ENCODE data around the gene PRKAG2. TPM values are rescaled to one million over a fixed set of nuclear protein-coding genes. Genes with fewer than 3 reads are reported as not detected.

PRKAG2 gene
- total RNA-seq, 1 donor, result 42.7 TPM

- H3K27me3 ChIP-seq (ENCODE audit: insufficient read depth, low read length), result no peaks in the 10 kb centered on the region
- H3K4me3 ChIP-seq (ENCODE audit: low read length), result no peak overlapping the region
- peaks cover 13% of the 10 kb centered on the region for H3K4me1 ChIP-seq (ENCODE audit: insufficient read depth, low read length)
- no peaks in the 10 kb centered on the region for H3K9me3 ChIP-seq (ENCODE audit: low read depth, low read length)
Observed at GRCh38 chr7:151866761-151867655, 9.9 kb downstream of the PRKAG2 start.

GRCh38 chr7:151866028-151866427 lies 10.9 kb downstream of the PRKAG2 start:
- H3K4me1 ChIP-seq (ENCODE audit: insufficient read depth, low read length), result peaks cover 13% of the 10 kb centered on the region
- no peaks in the 10 kb centered on the region for H3K9me3 ChIP-seq (ENCODE audit: low read depth, low read length)
- no peak overlapping the region for H3K4me3 ChIP-seq (ENCODE audit: low read length)
- H3K27me3 ChIP-seq (ENCODE audit: insufficient read depth, low read length), result no peaks in the 10 kb centered on the region

- Histone ChIP-seq H3K27me3 (ENCODE audit: insufficient read depth, low read length) (no peaks in the 10 kb centered on the region), H3K9me3 (ENCODE audit: low read depth, low read length) (no peaks in the 10 kb centered on the region), H3K4me1 (ENCODE audit: insufficient read depth, low read length) (peaks cover 13% of the 10 kb centered on the region), H3K4me3 (ENCODE audit: low read length) (no peak overlapping the region)
Observed at GRCh38 chr7:151865070-151865670, 11.7 kb downstream of the PRKAG2 start.

- Histone ChIP-seq H3K27me3 (ENCODE audit: insufficient read depth, low read length) (no peaks in the 10 kb centered on the region), H3K9me3 (ENCODE audit: low read depth, low read length) (no peaks in the 10 kb centered on the region), H3K4me3 (ENCODE audit: low read length) (no peak overlapping the region), H3K4me1 (ENCODE audit: insufficient read depth, low read length) (peaks cover 13% of the 10 kb centered on the region)
Observed at GRCh38 chr7:151864561-151864960, 12.4 kb downstream of the PRKAG2 start.

GRCh38 chr7:151864081-151864480 lies 12.8 kb downstream of the PRKAG2 start:
- no peaks in the 10 kb centered on the region for H3K27me3 ChIP-seq (ENCODE audit: insufficient read depth, low read length)
- peaks cover 13% of the 10 kb centered on the region for H3K4me1 ChIP-seq (ENCODE audit: insufficient read depth, low read length)
- H3K4me3 ChIP-seq (ENCODE audit: low read length), result no peak overlapping the region

GRCh38 chr7:151863386-151864079 lies 13.4 kb downstream of the PRKAG2 start:
- peaks cover 13% of the 10 kb centered on the region for H3K4me1 ChIP-seq (ENCODE audit: insufficient read depth, low read length)
- no peaks in the 10 kb centered on the region for H3K27me3 ChIP-seq (ENCODE audit: insufficient read depth, low read length)
- H3K9me3 ChIP-seq (ENCODE audit: low read depth, low read length), result no peaks in the 10 kb centered on the region
- no peak overlapping the region for H3K4me3 ChIP-seq (ENCODE audit: low read length)

More at GRCh38 chr7:151864081-151864480, 12.8 kb downstream of the PRKAG2 start:
- no peaks in the 10 kb centered on the region for H3K9me3 ChIP-seq (ENCODE audit: low read depth, low read length)

GRCh38 chr7:151862606-151863381 lies 14.1 kb downstream of the PRKAG2 start:
- no peak overlapping the region for H3K4me3 ChIP-seq (ENCODE audit: low read length)
- peaks cover 13% of the 10 kb centered on the region for H3K4me1 ChIP-seq (ENCODE audit: insufficient read depth, low read length)
- H3K27me3 ChIP-seq (ENCODE audit: insufficient read depth, low read length), result no peaks in the 10 kb centered on the region
- no peaks in the 10 kb centered on the region for H3K9me3 ChIP-seq (ENCODE audit: low read depth, low read length)

GRCh38 chr7:151861881-151862280 lies 15.0 kb downstream of the PRKAG2 start:
- no peak overlapping the region for H3K4me3 ChIP-seq (ENCODE audit: low read length)
- no peaks in the 10 kb centered on the region for H3K27me3 ChIP-seq (ENCODE audit: insufficient read depth, low read length)
- H3K9me3 ChIP-seq (ENCODE audit: low read depth, low read length), result no peaks in the 10 kb centered on the region
- H3K4me1 ChIP-seq (ENCODE audit: insufficient read depth, low read length), result peaks cover 9% of the 10 kb centered on the region

GRCh38 chr7:151860771-151861170 lies 16.1 kb downstream of the PRKAG2 start:
- Histone ChIP-seq H3K4me3 (ENCODE audit: low read length) (no peak overlapping the region), H3K9me3 (ENCODE audit: low read depth, low read length) (no peaks in the 10 kb centered on the region), H3K4me1 (ENCODE audit: insufficient read depth, low read length) (peaks cover 8% of the 10 kb centered on the region), H3K27me3 (ENCODE audit: insufficient read depth, low read length) (no peaks in the 10 kb centered on the region)

- Histone ChIP-seq H3K9me3 (ENCODE audit: low read depth, low read length) (no peaks in the 10 kb centered on the region), H3K27me3 (ENCODE audit: insufficient read depth, low read length) (no peaks in the 10 kb centered on the region)
Observed at GRCh38 chr7:151859948-151860685, 16.8 kb downstream of the PRKAG2 start.

GRCh38 chr7:151859111-151859947 lies 17.6 kb downstream of the PRKAG2 start:
- no peak overlapping the region for H3K4me3 ChIP-seq (ENCODE audit: low read length)
- no peaks in the 10 kb centered on the region for H3K27me3 ChIP-seq (ENCODE audit: insufficient read depth, low read length)
- no peaks in the 10 kb centered on the region for H3K9me3 ChIP-seq (ENCODE audit: low read depth, low read length)
- peaks cover 6% of the 10 kb centered on the region for H3K4me1 ChIP-seq (ENCODE audit: insufficient read depth, low read length)

More at GRCh38 chr7:151859948-151860685, 16.8 kb downstream of the PRKAG2 start:
- no peak overlapping the region for H3K4me3 ChIP-seq (ENCODE audit: low read length)
- H3K4me1 ChIP-seq (ENCODE audit: insufficient read depth, low read length), result peaks cover 8% of the 10 kb centered on the region

GRCh38 chr7:151858456-151858855 lies 18.5 kb downstream of the PRKAG2 start:
- H3K27me3 ChIP-seq (ENCODE audit: insufficient read depth, low read length), result no peaks in the 10 kb centered on the region
- no peak overlapping the region for H3K4me3 ChIP-seq (ENCODE audit: low read length)
- no peaks in the 10 kb centered on the region for H3K9me3 ChIP-seq (ENCODE audit: low read depth, low read length)
- H3K4me1 ChIP-seq (ENCODE audit: insufficient read depth, low read length), result no peaks in the 10 kb centered on the region

GRCh38 chr7:151857866-151858450 lies 19.0 kb downstream of the PRKAG2 start:
- Histone ChIP-seq H3K4me1 (ENCODE audit: insufficient read depth, low read length) (peaks cover 1% of the 10 kb centered on the region), H3K4me3 (ENCODE audit: low read length) (no peak overlapping the region), H3K27me3 (ENCODE audit: insufficient read depth, low read length) (no peaks in the 10 kb centered on the region), H3K9me3 (ENCODE audit: low read depth, low read length) (no peaks in the 10 kb centered on the region)

All from mononuclear cell (primary cell).